Stimulated activated CD4-positive, alpha-beta T cell treated with anti-CD3 and anti-CD28 coated beads, Interleukin-12 subunit alpha, Interleukin-12 subunit beta, amount 100 ng/mL, for 48 hours (primary cell): ENCODE data around the gene CCSER1.
"Not testable (repeated sequence)": the region's sequence is repeated elsewhere in the genome, so short reads cannot be mapped to it uniquely, and the experiment has no call there.

ENCODE experiments used
- DNase-seq, 3 donors: peaks; one replicate each; pipeline ENCODE4 v3.0.0-alpha.2; 2020; ENCODE audit warnings: low read depth in 2 of 3, low spot score in 1 of 3

The CCSER1 gene

GRCh38 chr4:91462566-91462965, 1335.4 kb downstream of the CCSER1 start:
- not testable (repeated sequence) for DNase-seq

DNA sequence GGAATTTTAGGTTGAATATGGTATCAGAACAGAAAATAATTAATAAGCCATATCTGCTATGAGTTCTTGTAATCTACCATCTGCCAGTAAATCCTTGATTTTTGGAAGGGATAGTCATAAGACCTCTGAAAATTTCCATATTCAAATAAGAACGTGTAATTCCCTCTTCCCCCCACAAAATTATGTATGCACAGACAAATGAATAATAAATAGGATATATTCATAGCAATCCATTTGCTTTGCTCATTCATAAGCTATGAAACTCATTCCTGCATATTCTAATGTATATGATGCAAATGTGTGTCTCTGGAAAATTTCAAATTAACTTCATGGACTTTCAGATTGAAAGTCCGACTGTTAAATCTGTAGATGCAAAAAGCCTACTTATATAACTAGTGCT, 1343.5 kb downstream of the CCSER1 start:
- no peak for DNase-seq

DNA sequence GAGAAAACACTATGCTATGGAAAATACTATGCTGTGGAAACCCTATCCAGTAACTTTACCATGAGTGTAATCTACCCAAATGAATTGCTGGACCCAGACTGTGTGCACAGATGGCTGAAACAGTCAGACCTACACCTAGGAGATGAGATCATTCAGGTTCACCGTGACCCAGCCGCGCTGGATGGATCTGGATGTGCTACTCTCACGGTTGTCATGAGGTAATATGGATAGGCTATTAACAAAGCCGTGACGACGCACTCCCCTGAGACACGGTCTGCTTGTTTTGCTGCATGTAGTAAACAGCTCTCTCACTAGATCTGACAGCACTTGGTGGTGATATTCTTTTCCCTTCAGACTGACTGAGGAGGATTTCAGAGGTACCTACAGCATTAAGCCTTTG, 1344.1 kb downstream of the CCSER1 start:
- DNase-seq, result no peak

DNA sequence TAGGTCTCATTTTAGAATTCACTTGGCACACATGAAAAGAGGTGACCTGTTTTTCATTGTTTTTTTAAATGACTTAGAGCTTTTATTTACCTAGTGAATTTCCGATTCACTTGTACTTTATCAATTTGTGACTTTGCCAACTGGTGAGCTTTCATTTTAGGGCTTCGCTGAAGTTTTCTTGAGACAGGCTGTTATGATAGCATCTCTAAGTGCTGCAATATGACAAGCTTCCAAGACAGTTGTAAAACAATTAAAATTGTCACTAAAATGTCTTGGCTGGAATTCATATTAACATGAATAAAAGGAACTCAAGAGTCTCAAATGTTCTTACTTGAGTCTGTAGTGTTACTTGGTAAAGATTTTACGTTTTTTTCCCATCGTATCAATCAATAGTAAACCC, 1344.9 kb downstream of the CCSER1 start:
- DNase-seq, result no peak

DNA sequence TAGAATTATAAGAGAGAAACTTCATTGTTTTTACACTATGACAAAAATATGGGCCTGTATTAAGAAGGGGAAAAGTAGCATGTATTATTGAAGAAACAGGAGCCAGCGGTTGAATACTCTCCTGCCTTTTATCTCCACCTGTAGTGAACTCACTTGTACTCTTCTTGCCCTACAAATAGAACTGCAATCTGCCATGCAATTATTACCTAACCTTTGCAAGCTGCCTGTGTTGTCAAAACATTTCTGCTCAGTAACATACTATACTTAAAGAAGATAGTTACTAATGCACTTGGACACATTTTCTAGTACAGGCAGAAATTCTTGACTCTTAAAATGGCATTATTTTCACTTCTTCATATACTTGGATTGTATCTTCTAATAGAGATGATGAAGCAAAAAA, 1358.2 kb downstream of the CCSER1 start:
- DNase-seq, result no peak

DNA sequence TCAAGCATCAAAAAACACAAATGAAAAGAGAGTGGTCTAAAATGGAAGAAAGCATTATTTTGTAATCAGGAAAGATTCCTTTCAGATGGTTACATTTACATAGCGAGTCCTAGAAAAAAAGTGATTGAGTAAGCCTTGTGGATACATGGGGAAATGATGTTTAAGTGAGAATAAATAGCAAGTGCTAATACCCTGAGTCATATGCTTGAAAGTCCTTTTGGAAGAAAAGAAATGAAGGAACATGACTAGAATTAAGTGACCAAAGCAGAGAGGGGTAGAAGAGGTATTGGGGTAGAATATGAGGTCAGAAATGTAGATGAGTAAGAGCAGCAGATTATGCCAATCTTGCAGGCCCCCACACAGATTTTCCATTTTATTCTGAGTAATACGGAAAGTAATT, 1361.8 kb downstream of the CCSER1 start:
- DNase-seq, result no peak

- no peak for DNase-seq
These were observed 1370.7 kb downstream of the CCSER1 start for GRCh38 chr4:91497892-91498291.

DNA sequence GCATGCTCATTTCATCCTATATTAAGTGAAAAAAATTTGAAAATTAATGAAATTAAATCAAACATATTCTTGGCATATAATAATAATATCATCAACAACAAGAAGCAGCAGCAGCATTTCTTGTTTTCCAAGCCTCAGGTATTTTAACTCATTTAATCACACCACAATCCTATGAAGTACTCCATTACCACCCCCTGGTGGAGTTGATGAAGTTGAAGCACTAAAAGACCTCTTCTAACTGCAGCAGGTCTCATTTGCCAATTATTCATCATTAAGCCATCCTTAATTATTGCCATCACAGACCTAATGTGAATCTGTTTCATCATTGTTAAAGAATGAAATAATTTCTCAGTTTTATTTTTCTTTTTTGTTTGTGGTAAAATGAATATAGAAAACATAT, 1375.2 kb downstream of the CCSER1 start:
- DNase-seq, result no peak

DNA sequence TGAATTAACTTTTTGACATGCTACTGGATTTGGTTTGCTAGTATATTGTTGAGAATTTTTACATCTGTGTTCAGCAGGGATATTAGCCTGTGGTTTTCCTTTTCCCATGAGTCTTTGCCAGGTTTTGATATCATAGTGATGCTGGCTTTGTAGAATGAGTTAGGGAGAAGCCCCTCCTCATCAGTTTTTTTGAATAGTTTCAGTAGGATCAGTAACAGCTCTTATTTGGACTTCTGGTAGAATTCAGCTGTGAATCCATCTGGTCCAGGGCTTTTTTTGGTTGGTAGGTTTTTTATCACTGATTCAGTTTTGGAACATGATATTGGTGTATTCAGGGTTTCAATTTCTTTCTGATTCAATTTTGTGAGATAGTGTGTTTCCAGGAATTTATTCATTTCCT, 1386.1 kb downstream of the CCSER1 start:
- no peak for DNase-seq

GRCh38 chr4:91519155-91519554, 1392.0 kb downstream of the CCSER1 start:
- DNase-seq, result no peak

DNA sequence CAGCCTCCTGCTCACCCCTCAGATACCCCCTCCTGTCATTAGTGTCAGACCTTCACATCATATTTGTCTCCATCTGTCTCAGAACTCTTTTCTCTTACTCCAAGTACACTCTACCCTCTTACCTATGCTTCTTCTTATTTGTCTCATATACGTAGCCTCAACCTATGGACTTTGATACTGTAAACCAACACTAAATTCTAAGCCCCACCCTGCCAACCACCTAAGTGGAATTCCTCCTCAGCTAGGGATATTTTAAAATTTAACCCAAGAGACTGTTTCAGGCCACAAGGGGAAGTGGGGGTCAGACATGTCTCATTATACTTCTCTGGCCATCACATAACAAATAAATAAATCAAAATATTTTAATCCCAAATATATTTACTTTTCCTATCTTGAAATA, 1398.4 kb downstream of the CCSER1 start:
- DNase-seq, result no peak

GRCh38 chr4:91527056-91527455, 1399.9 kb downstream of the CCSER1 start:
- no peak for DNase-seq

DNA sequence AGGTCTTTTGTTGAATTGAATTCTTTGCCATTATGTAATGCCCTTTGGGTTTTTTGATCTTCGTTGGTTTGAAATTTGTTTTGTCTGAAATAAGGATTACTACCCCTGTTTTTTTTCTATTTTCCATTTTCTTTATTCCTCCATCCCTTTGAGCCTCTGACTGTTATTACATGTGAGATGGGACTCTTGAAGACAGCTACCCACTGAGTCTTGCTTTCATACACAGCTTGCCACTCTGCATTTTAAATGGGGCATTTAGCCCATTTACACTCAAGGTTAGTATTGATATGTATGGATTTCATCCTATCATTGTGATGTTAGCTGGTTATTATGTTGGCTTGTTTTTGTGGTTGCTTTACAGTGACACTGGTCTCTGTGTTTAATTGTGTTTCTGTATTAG, 1440.4 kb downstream of the CCSER1 start:
- DNase-seq, result no peak

DNA sequence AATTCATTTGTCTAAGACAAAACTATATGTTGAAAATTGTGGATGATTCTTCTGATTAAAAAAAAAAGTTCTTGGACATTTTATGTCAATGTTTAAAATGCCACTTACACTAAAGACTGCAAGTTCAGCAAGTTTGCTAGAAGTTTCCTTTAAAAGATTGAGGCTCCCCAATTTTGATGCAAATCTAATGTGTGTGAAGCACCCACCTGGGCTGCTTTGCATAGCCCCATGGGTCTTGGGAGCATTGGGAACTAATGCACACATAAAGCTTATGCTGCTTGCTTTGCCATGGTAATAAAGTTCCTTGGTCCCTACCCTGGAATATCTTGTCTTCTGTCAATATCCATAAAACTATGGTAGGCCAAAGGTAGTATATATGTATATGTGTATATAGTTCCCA, 1450.7 kb downstream of the CCSER1 start:
- DNase-seq, result no peak

GRCh38 chr4:91590260-91590659, 1463.1 kb downstream of the CCSER1 start:
- no peak for DNase-seq

- DNase-seq, result no peak
These were observed 1464.9 kb downstream of the CCSER1 start for GRCh38 chr4:91592125-91592524.

- no peak for DNase-seq
These were observed 1469.5 kb downstream of the CCSER1 start for GRCh38 chr4:91596718-91597117.

DNA sequence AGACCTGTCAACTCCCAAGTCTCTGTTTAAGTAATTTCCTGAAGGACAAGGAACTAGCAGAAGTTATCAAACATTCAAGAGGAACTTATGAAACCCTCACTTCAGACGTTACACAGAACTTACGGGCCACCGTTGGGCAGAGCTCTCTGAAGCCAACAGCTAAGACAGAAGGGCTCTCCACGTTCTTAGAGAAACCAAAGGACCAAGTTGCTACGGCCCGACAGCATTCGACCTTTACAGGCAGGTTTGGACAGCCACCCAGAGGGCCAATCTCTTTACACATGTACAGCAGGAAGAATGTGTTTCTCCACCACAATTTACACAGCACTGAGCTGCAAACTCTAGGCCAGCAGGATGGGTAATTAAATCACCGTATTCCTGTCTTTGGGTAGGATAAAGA, 1471.5 kb downstream of the CCSER1 start:
- DNase-seq, result no peak

GRCh38 chr4:91600301-91600700, 1473.1 kb downstream of the CCSER1 start:
- DNase-seq, result no peak

- DNase-seq, result no peak
These were observed 1474.2 kb downstream of the CCSER1 start for GRCh38 chr4:91601401-91601800.

GRCh38 chr4:91611782-91612181, 1484.6 kb downstream of the CCSER1 start:
- no peak for DNase-seq

- DNase-seq, result no peak
These were observed 1493.8 kb downstream of the CCSER1 start for GRCh38 chr4:91620952-91621351.

- DNase-seq, result no peak
These were observed 1494.3 kb downstream of the CCSER1 start for GRCh38 chr4:91621446-91621845.

- DNase-seq, result no peak
These were observed 1495.9 kb downstream of the CCSER1 start for GRCh38 chr4:91622925-91623602.
